GM12878 (cell line): ENCODE data around the gene NIN. TPM values are rescaled to one million over a fixed set of nuclear protein-coding genes. Genes with fewer than 3 reads are reported as not detected.

Source experiments
- ATAC-seq: fragments of 200-7000 bp; cut with Tn5 transposase; 3 replicates; pipeline ENCODE4 v1.9.1; 2020; ENCODE audit warnings: mild to moderate bottlenecking, moderate library complexity
- BruUV-seq: library from RNA; stranded (reverse); fragments of 400-500 nt; replicated peaks from 2 replicates; lab custom pipeline; 2021; lab: Mats Ljungman, UMichigan
- CTCF ChIA-PET: fragments of 300-600 bp; sonication (Branson Sonifier 250); formaldehyde crosslinking; extraction: SDS; loops from one replicate; lab custom pipeline; 2021; ENCODE audit warnings: inconsistent platforms; lab: Yijun Ruan, JAX
- POLR2A ChIA-PET: fragments of 350-600 bp; formaldehyde crosslinking; extraction: SDS; loops from one replicate; lab custom pipeline; 2021; ENCODE audit warnings: inconsistent platforms; lab: Charles Lee
- RAD21 ChIA-PET: fragments of 300-600 bp; sonication (Branson Sonifier 250); formaldehyde crosslinking; loops from one replicate; lab custom pipeline; 2023; ENCODE audit warnings: antibody characterized with exemption; ENCODE audit not compliant: unreplicated experiment; lab: Charles Lee
- SMC1A ChIA-PET: fragments of 300-600 bp; sonication (Branson Sonifier 250); formaldehyde crosslinking; loops from one replicate; lab custom pipeline; 2023; ENCODE audit not compliant: unreplicated experiment, uncharacterized antibody; lab: Charles Lee
- DNase-seq: peaks from one replicate; pipeline ENCODE4 v3.0.0-alpha.2; 2011; ENCODE audit warnings: low read depth, low spot score
- FAIRE-seq: peaks from 3 replicates; lab custom pipeline; 2011; peaks lifted over from hg19 to GRCh38; lab: Jason Lieb, UNC
- H2AFZ ChIP-seq: 2 replicates; pipeline ENCODE4 v1.6.0; 2011; ENCODE audit warnings: low read depth, low read length, control low read depth; ENCODE audit not compliant: control insufficient read depth
- H3K27ac ChIP-seq: 2 replicates; pipeline ENCODE4 v1.5.1; 2011; ENCODE audit warnings: control low read depth; ENCODE audit not compliant: control insufficient read depth, insufficient read depth
- H3K27me3 ChIP-seq, 2 experiments: replicated peaks in 1 of 2; 2 replicates each; pipeline versions ENCODE4 v1.6.0 to v1.6.1; 2011; ENCODE audit warnings: low read length in 1 of 2; ENCODE audit not compliant: control insufficient read depth in 2 of 2, insufficient read depth in 2 of 2
- H3K36me3 ChIP-seq, 2 experiments: 2 replicates each; pipeline ENCODE4 v1.5.1; 2011; ENCODE audit warnings: low read length in 1 of 2; ENCODE audit not compliant: control insufficient read depth in 2 of 2, insufficient read depth in 2 of 2
- H3K4me1 ChIP-seq: 2 replicates; pipeline ENCODE4 v1.6.1; 2011; ENCODE audit warnings: mild to moderate bottlenecking, low read length, moderate library complexity, mixed read lengths; ENCODE audit not compliant: control insufficient read depth, insufficient read depth
- H3K4me2 ChIP-seq: 2 replicates; pipeline ENCODE4 v1.6.0; 2011; ENCODE audit warnings: control low read depth; ENCODE audit not compliant: control insufficient read depth, insufficient read depth
- H3K4me3 ChIP-seq: fragments of 200-600 bp; sonication (generic); 2 replicates; pipeline ENCODE4 v1.5.1; 2016
- H3K79me2 ChIP-seq: 2 replicates; pipeline ENCODE4 v1.6.0; 2011; ENCODE audit warnings: low read length; ENCODE audit not compliant: control insufficient read depth, insufficient read depth
- H3K9ac ChIP-seq: 2 replicates; pipeline ENCODE4 v1.8.0; 2011; ENCODE audit warnings: low read length, control low read depth, mixed read lengths; ENCODE audit not compliant: control insufficient read depth, insufficient read depth
- H3K9me3 ChIP-seq: replicated peaks from 3 replicates; pipeline ENCODE4 v1.5.1; 2011; ENCODE audit warnings: mild to moderate bottlenecking, low read length; ENCODE audit not compliant: control insufficient read depth, insufficient read depth
- H4K20me1 ChIP-seq: 2 replicates; pipeline ENCODE4 v1.6.0; 2011; ENCODE audit not compliant: control insufficient read depth, insufficient read depth
- CBX3 ChIP-seq: fragments of 200-600 bp; sonication (generic); IDR thresholded peaks from 2 replicates; pipeline ENCODE4 v1.6.1; 2016; ENCODE audit warnings: low read depth, borderline replicate concordance
- CHD2 ChIP-seq: IDR thresholded peaks from 2 replicates; pipeline ENCODE4 v1.6.1; 2011; ENCODE audit warnings: low read depth, low read length, improper control_type of control experiment, borderline replicate concordance
- CREB1 ChIP-seq: IDR thresholded peaks from 2 replicates; pipeline ENCODE4 v1.6.1; 2012; ENCODE audit warnings: low read depth, mild to moderate bottlenecking, inconsistent platforms
- EZH2 ChIP-seq: IDR thresholded peaks from 2 replicates; pipeline ENCODE4 v1.6.1; 2012; ENCODE audit warnings: low read depth, mild to moderate bottlenecking, control low read depth, inconsistent platforms, low read length, borderline replicate concordance; ENCODE audit not compliant: control insufficient read depth
- MEF2B ChIP-seq: fragments of 450-650 bp; IDR thresholded peaks from 2 replicates; pipeline ENCODE4 v1.6.1; 2018; ENCODE audit warnings: mild to moderate bottlenecking, moderate library complexity; ENCODE audit not compliant: partially characterized antibody, poor library complexity, severe bottlenecking
- ZNF24 ChIP-seq: fragments of 450-650 bp; IDR thresholded peaks from 2 replicates; pipeline ENCODE4 v1.6.1; 2017; ENCODE audit warnings: antibody characterized with exemption, mild to moderate bottlenecking
- WGBS: methylation state at CpG from one replicate; pipeline ENCODE4 v1.1.6; 2016; ENCODE audit warnings: low lambda C conversion rate; ENCODE audit not compliant: insufficient replicate concordance, insufficient coverage; ENCODE audit errors: missing lambda C conversion rate; 5-methylcytosine and 5-hydroxymethylcytosine counted together
- in situ Hi-C: fragments of 300-500 bp; cut with MboI; formaldehyde crosslinking; loops from 9 replicates; pipeline ENCODE4 v1.14.3; 2018; ENCODE audit warnings: mixed read lengths
- intact Hi-C: fragments of 100-400 bp; cut with micrococcal nuclease; formaldehyde crosslinking; loops from one replicate; pipeline ENCODE4 v1.14.2; 2022; ENCODE audit not compliant: unreplicated experiment
- polyA plus RNA-seq, 11 experiments: library from polyadenylated mRNA; depleted of rRNA in 4 of 11; unstranded in 6 of 11; stranded (reverse) in 5 of 11; fragments of >200 nt; fragmentation: Nextera tagmentation in 4 of 11; fragmentation: Illumina TruSeq in 1 of 11; extraction: Ambion mirVana in 4 of 11; extraction: Trizol in 1 of 11; gene quantifications; 1 replicate in 1 of 11; 2 replicates in 10 of 11; pipeline versions ENCODE4 v1.2.1 to v1.2.3, GENCODE V29; 2011 to 2016; ENCODE audit warnings: inconsistent platforms in 2 of 11, missing spikeins in 2 of 11, low read depth in 1 of 11
- total RNA-seq, 4 experiments: library from RNA; depleted of rRNA in 3 of 4; stranded (reverse); fragments of >200 nt in 3 of 4; fragmentation: Illumina TruSeq in 1 of 4; extraction: Trizol in 1 of 4; gene quantifications; 2 replicates each; pipeline versions ENCODE4 v1.2.1 to v1.2.3, GENCODE V29; 2013 to 2021
- TF ChIP-seq, protein P1 (sequence below): fragments of 450-650 bp; IDR thresholded peaks from 2 replicates; pipeline ENCODE4 v1.6.1; 2017; ENCODE audit warnings: mild to moderate bottlenecking
- TF ChIP-seq, protein P2 (sequence below): IDR thresholded peaks from 2 replicates; pipeline ENCODE4 v1.6.1; 2012; ENCODE audit warnings: low read depth, low read length, improper control_type of control experiment
- TF ChIP-seq, protein P3 (sequence below): IDR thresholded peaks from 2 replicates; pipeline ENCODE4 v1.6.1; 2012; ENCODE audit warnings: low read depth, low read length, improper control_type of control experiment
- TF ChIP-seq, protein P4 (sequence below): fragments of 150-350 bp; IDR thresholded peaks from 2 replicates; pipeline ENCODE4 v1.6.1; 2014; ENCODE audit warnings: mild to moderate bottlenecking, low read depth, low read length

The NIN gene
- total and polyA plus RNA-seq, 10 of the 15 experiments (the other 5 are each of a cell fraction or from before 2014, with no cell fraction given), result 16.2 to 135 (median 70.3) TPM

DNA sequence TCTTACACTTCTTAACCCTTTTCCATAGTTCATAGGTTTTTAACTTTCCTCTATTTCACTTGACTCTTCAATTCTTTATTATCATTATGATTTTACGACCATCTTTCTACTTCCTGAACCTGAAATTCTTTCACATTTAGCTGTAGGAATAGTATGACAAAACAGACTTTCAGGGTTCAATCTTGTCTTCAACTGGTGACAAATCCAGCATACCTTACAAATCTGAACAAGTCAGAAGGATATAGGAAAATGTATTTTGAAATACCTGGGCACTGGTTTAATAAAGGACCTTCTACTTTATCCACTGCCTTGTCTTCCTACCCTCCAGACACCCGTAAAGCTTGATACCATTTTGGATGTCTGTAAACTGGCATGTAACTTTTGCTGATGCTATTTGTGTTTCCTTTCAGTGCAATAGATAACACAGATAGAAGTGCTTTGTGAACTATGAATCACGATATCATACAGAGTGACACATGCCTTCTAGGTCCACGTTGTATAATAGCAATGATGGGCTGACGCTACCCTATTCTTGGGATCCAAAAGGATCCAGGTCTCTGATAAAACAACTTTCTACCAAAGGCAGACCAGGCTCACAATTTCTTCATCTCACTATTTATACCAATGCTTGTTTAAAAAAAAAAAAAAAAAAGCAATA lies 85.4 kb downstream of the NIN start (continued):
- TF ChIP-seq, protein P1, sequence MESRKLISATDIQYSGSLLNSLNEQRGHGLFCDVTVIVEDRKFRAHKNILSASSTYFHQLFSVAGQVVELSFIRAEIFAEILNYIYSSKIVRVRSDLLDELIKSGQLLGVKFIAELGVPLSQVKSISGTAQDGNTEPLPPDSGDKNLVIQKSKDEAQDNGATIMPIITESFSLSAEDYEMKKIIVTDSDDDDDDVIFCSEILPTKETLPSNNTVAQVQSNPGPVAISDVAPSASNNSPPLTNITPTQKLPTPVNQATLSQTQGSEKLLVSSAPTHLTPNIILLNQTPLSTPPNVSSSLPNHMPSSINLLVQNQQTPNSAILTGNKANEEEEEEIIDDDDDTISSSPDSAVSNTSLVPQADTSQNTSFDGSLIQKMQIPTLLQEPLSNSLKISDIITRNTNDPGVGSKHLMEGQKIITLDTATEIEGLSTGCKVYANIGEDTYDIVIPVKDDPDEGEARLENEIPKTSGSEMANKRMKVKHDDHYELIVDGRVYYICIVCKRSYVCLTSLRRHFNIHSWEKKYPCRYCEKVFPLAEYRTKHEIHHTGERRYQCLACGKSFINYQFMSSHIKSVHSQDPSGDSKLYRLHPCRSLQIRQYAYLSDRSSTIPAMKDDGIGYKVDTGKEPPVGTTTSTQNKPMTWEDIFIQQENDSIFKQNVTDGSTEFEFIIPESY, result no peak
- TF ChIP-seq, protein P2, sequence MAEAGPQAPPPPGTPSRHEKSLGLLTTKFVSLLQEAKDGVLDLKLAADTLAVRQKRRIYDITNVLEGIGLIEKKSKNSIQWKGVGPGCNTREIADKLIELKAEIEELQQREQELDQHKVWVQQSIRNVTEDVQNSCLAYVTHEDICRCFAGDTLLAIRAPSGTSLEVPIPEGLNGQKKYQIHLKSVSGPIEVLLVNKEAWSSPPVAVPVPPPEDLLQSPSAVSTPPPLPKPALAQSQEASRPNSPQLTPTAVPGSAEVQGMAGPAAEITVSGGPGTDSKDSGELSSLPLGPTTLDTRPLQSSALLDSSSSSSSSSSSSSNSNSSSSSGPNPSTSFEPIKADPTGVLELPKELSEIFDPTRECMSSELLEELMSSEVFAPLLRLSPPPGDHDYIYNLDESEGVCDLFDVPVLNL, result no peak
- TF ChIP-seq CBX3, result no peak

DNA sequence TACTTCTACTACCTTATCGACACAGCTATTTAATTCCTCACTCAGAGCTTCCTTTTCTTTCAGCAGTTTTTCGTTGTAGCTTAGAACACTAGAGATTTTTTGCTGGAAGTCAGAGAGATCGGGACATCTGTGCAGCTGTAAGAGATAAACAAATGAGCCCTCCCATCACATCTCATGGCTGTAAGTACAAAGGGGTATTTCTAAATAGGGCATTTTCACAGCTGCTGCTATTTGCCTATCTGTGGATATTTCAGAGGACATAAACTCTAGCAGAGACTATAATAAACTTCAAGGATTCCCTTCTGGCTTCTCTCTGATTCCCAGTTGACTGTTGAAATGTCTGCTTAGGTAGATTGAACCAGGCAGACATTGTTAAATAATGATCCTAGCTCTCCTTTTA lies 86.7 kb downstream of the NIN start:
- ChIA-PET POLR2A (interaction anchor here (0.5 to 1.6 kb wide), 3 partner anchors 11 to 47 kb away, joined by 3 to 7 read pairs (median 4); no protein-coding TSS in a partner anchor), SMC1A (interaction anchor here (1.3 to 1.7 kb wide), 3 partner anchors 13 to 34 kb away, joined by 3 to 6 read pairs (median 4); no protein-coding TSS in a partner anchor), RAD21 (interaction anchor here (1.0 to 1.7 kb wide), 3 partner anchors 17 to 124 kb away, joined by 3 to 4 read pairs (median 4); no protein-coding TSS in a partner anchor), CTCF (interaction anchor here (0.9 to 2.6 kb wide), 8 partner anchors 10 to 143 kb away, joined by 3 to 7 read pairs (median 4); no protein-coding TSS in a partner anchor)
- WGBS, result 91% methylated on average over 3 of the region's 3 CpGs
- intact Hi-C loops, result no loop called here
- Histone ChIP-seq H3K79me2 (no peaks in the 10 kb centered on the region), H2AFZ (no peak overlapping the region), H3K4me3 (no peak overlapping the region), H3K27me3 (no peaks in the 10 kb centered on the region), H3K4me1 (peaks cover 20% of the 10 kb centered on the region), H4K20me1 (no peaks in the 10 kb centered on the region), H3K9ac (no peak overlapping the region), H3K27ac (no peak overlapping the region), H3K36me3 (peaks cover 7 to 42% of the 10 kb centered on the region in 2 experiments), H3K4me2 (no peak overlapping the region), H3K9me3 (no peaks in the 10 kb centered on the region)
- DNase-seq (no peak), ATAC-seq (no peak), FAIRE-seq (no peak)
- in situ Hi-C loops, result no loop called here
- no TSS peak for BruUV-seq
- TF ChIP-seq CHD2 (no peak), EZH2 (no peak), CBX3 (no peak), MEF2B (no peak), ZNF24 (no peak), CREB1 (no peak)
- TF ChIP-seq, protein P3, sequence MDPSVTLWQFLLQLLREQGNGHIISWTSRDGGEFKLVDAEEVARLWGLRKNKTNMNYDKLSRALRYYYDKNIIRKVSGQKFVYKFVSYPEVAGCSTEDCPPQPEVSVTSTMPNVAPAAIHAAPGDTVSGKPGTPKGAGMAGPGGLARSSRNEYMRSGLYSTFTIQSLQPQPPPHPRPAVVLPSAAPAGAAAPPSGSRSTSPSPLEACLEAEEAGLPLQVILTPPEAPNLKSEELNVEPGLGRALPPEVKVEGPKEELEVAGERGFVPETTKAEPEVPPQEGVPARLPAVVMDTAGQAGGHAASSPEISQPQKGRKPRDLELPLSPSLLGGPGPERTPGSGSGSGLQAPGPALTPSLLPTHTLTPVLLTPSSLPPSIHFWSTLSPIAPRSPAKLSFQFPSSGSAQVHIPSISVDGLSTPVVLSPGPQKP, result no peak
- TF ChIP-seq, protein P4, sequence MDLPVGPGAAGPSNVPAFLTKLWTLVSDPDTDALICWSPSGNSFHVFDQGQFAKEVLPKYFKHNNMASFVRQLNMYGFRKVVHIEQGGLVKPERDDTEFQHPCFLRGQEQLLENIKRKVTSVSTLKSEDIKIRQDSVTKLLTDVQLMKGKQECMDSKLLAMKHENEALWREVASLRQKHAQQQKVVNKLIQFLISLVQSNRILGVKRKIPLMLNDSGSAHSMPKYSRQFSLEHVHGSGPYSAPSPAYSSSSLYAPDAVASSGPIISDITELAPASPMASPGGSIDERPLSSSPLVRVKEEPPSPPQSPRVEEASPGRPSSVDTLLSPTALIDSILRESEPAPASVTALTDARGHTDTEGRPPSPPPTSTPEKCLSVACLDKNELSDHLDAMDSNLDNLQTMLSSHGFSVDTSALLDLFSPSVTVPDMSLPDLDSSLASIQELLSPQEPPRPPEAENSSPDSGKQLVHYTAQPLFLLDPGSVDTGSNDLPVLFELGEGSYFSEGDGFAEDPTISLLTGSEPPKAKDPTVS, result no peak
